Fibroblast of villous mesenchyme (primary cell): Measurements from ENCODE around the gene ZNF133. TPM values are rescaled to one million over a fixed set of nuclear protein-coding genes. Genes with fewer than 3 reads are reported as not detected.

ENCODE experiments used
- DNase-seq: peaks from one replicate; pipeline ENCODE4 v3.0.0-alpha.2; 2010; ENCODE audit warnings: low read depth
- H3K4me3 ChIP-seq: 2 replicates; pipeline ENCODE4 v1.5.1; 2011; ENCODE audit warnings: low read depth, mild to moderate bottlenecking, low read length
- CTCF ChIP-seq: IDR thresholded peaks from 2 replicates; pipeline ENCODE4 v1.5.1; 2012; ENCODE audit warnings: low read depth, mild to moderate bottlenecking, low read length; ENCODE audit not compliant: insufficient read depth
- total RNA-seq: library from RNA; depleted of rRNA; stranded (reverse); fragments of >200 nt; gene quantifications from 2 replicates; pipeline ENCODE4 v1.2.3, GENCODE V29; 2012

Gene ZNF133
- total RNA-seq, 1 donor, result 18.1 TPM

DNA sequence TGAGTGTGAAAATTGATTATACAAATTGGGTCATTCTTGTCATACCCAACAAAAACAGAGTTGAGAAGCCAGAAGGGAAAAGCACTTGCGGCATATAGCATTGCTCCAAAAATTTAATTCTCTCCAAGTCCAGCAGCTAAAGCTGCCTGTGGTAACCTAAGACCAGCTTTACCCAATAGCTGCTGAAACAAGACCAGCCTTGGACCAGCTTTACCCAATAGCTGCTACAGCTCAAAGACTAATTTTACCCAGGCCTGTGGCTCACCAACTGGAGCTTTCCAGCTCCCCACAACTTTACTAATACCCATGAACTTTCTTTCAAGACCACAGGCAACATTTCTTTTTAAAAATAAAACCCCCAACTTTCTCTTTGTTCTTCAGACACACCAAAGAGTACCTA lies 32.8 kb upstream of the ZNF133 start:
- H3K4me3 ChIP-seq, result no peak overlapping the region
- TF ChIP-seq CTCF, result no peak
- no peak for DNase-seq

GRCh38 chr20:18256440-18257090 lies 31.8 kb upstream of the ZNF133 start:
- DNase-seq, result no peak
- no peak for TF ChIP-seq CTCF
- H3K4me3 ChIP-seq, result no peak overlapping the region

DNA sequence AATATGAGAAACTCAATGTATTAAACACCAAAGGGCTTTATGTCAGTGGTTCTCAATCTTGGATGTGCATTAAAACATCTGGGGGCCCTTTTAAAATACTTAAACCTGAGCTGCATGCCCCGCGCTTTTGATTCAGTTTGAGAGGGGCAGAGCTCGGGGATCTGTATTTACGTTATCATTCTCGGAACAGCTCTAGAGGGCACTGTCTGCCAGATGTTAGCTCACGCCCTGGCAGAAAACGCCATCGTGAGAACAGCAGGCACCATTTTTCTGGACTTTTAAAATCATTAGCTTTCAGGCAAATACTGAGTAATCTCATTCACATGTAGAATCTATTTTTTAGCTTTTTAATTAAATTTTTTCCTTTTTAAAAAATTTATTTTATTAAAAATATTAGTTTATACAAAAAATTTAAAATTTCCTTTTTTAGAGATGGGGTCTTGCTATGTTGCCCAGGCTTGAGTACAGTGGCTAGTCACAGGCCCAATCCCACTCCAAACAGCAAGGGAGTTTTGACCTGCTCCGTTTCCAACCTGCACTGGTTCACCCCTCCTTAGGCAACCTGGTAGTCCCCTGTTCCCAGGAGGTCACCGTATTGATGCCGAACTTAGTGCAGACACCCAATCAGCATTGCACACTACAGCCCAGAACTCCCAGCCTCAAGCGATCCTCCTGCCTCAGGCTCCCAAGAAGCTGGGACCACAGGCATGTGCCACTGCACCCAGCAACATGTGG lies 30.0 kb upstream of the ZNF133 start:
- TF ChIP-seq CTCF, result no peak
- no peak for DNase-seq
- H3K4me3 ChIP-seq, result no peak overlapping the region

DNA sequence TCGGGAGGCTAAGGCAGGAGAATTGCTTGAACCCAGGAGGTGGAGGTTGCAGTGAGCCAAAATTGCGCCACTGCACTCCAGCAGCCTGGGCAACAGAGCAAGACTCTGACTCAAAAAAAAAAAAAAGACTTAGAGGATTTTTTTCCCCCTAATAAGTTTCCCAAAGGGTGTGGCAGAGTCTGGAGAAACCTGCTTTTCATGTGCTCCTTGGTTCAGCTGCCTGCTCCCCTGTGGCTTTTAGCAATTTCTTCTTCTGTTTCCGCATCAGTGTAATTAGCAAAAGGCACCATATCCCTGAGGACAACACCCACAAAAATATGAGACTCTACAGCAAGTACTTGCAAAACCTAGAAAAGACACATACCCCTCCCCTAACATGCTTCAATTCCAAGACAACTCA lies 28.6 kb upstream of the ZNF133 start:
- no peak overlapping the region for H3K4me3 ChIP-seq
- no peak for TF ChIP-seq CTCF
- no peak for DNase-seq

DNA sequence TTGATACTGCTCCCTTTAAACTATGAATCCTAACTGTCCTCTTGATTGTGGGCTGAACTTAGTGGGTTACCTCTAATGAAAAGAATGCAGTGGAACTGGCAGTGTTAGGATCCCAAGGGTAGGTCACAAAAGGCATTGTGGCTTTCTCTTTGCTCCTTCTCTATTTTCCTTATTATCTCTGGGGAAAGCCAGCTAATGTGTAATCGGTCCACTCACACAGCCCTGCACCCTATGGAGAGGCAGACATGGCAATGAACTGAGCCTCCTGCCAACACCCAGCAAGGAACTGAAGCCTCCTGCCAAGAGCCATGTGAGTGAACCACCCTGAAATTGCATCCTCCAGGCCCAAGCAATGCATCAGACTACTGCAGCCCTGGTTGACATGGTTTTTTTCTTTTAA lies 24.6 kb upstream of the ZNF133 start:
- no peak for TF ChIP-seq CTCF
- H3K4me3 ChIP-seq, result no peak overlapping the region
- no peak for DNase-seq

DNA sequence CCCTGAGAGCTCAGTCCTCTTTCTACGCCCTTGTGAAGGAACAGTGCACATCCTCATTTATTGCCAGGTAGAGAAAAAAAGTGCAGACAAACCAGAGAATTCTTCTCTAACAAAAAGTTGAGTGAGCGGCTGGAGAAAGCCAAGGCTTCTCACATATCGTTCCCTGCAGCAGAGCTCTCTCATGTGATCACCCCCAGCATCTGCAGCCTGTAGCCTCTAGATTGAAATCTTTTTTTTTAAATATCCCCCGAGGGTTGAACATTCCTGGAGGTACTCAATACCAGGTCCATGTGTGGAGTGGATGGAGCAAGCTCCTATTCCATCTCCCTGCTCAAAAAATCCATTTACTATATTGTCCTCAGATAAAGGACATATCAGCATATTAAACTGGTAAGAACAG lies 22.9 kb upstream of the ZNF133 start:
- no peak for TF ChIP-seq CTCF
- DNase-seq, result no peak
- no peak overlapping the region for H3K4me3 ChIP-seq
